H1 (cell line): Measurements from ENCODE around the gene USH1C. TPM values are rescaled to one million over a fixed set of nuclear protein-coding genes. Genes with fewer than 3 reads are reported as not detected.

ENCODE experiments used
- CTCF ChIA-PET: fragments of 300-600 bp; sonication (Branson Sonifier 250); formaldehyde crosslinking; loops from one replicate; lab custom pipeline; 2021; ENCODE audit not compliant: partially characterized antibody; lab: Charles Lee
- POLR2A ChIA-PET: fragments of 300-600 bp; sonication (Branson Sonifier 250); formaldehyde crosslinking; loops from one replicate; lab custom pipeline; 2021; ENCODE audit warnings: inconsistent platforms; ENCODE audit not compliant: partially characterized antibody; lab: Charles Lee
- DNase-seq, 2 experiments: peaks; one replicate each; pipeline versions ENCODE4 v3.0.0 to v3.0.0-alpha.2; 2010 to 2022; ENCODE audit warnings: low spot score in 2 of 2, low read depth in 1 of 2, mixed read lengths in 1 of 2
- FAIRE-seq: peaks from 2 replicates; lab custom pipeline; 2011; peaks lifted over from hg19 to GRCh38; lab: Jason Lieb, UNC
- H2AFZ ChIP-seq: 2 replicates; pipeline ENCODE4 v1.8.1; 2012; ENCODE audit warnings: low read length, inconsistent platforms
- H2AK5ac ChIP-seq: 2 replicates; pipeline ENCODE4 v1.6.1; 2013; ENCODE audit warnings: low read depth, low read length
- H2BK120ac ChIP-seq: replicated peaks from 2 replicates; pipeline ENCODE3; 2013; ENCODE audit warnings: low read depth, low read length, inconsistent platforms
- H2BK12ac ChIP-seq: 2 replicates; pipeline ENCODE4 v1.6.1; 2013; ENCODE audit warnings: low read depth, low read length
- H2BK15ac ChIP-seq: 2 replicates; pipeline ENCODE4 v1.6.1; 2013; ENCODE audit warnings: low read length
- H2BK20ac ChIP-seq: 2 replicates; pipeline ENCODE4 v1.6.1; 2013; ENCODE audit warnings: low read length
- H2BK5ac ChIP-seq: 2 replicates; pipeline ENCODE4 v1.6.1; 2013; ENCODE audit warnings: low read depth, low read length
- H3K14ac ChIP-seq: 2 replicates; pipeline ENCODE4 v1.6.1; 2013; ENCODE audit warnings: inconsistent platforms; ENCODE audit not compliant: insufficient read length
- H3K18ac ChIP-seq: 2 replicates; pipeline ENCODE4 v1.6.1; 2013; ENCODE audit warnings: low read length; ENCODE audit errors: extremely low read depth
- H3K23ac ChIP-seq: 2 replicates; pipeline ENCODE4 v1.6.1; 2013; ENCODE audit warnings: inconsistent platforms; ENCODE audit not compliant: insufficient read length
- H3K23me2 ChIP-seq: 2 replicates; pipeline ENCODE4 v1.6.1; 2013; ENCODE audit warnings: low read depth, low read length
- H3K27ac ChIP-seq: 2 replicates; pipeline ENCODE4 v1.6.1; 2011; ENCODE audit warnings: low read depth, low read length, inconsistent platforms
- H3K27me3 ChIP-seq, 4 experiments: replicated peaks in 1 of 4; 1 replicate in 1 of 4; 2 replicates in 3 of 4; pipeline versions ENCODE4 v1.6.1 to v1.8.1; 2011 to 2013; ENCODE audit warnings: low read length in 3 of 4, mild to moderate bottlenecking in 3 of 4, inconsistent platforms in 2 of 4, mixed read lengths in 2 of 4, moderate library complexity in 1 of 4; ENCODE audit not compliant: control insufficient read depth in 3 of 4, insufficient read depth in 3 of 4; ENCODE audit errors: extremely low read depth in 1 of 4
- H3K36me3 ChIP-seq, 4 experiments: 2 replicates each; pipeline versions ENCODE4 v1.6.1 to v1.8.1; 2011 to 2013; ENCODE audit warnings: mild to moderate bottlenecking in 4 of 4, low read length in 3 of 4, moderate library complexity in 2 of 4, control low read depth in 1 of 4, inconsistent platforms in 1 of 4; ENCODE audit not compliant: insufficient read depth in 4 of 4, control insufficient read depth in 2 of 4
- H3K4ac ChIP-seq: replicated peaks from 2 replicates; pipeline ENCODE3; 2013; ENCODE audit warnings: low read length, low read depth, mixed read lengths, inconsistent platforms; ENCODE audit not compliant: insufficient read length
- H3K4me1 ChIP-seq, 4 experiments: replicated peaks in 1 of 4; 1 replicate in 1 of 4; 2 replicates in 3 of 4; pipeline versions ENCODE4 v1.6.1 to v1.8.1; 2011 to 2013; ENCODE audit warnings: low read length in 3 of 4, inconsistent platforms in 2 of 4, mixed read lengths in 1 of 4; ENCODE audit not compliant: insufficient read depth in 4 of 4, control insufficient read depth in 3 of 4
- H3K4me2 ChIP-seq, 2 experiments: 2 replicates each; pipeline versions ENCODE4 v1.6.1 to v1.8.1; 2011 to 2013; ENCODE audit warnings: low read depth in 2 of 2, low read length in 2 of 2, control low read depth in 1 of 2, inconsistent platforms in 1 of 2, mild to moderate bottlenecking in 1 of 2; ENCODE audit not compliant: insufficient read depth in 1 of 2
- H3K4me3 ChIP-seq, 4 experiments: fragments of 200-600, 300-600 bp in 1 of 4; sonication (generic), shearing (Covaris generic), sonication (Bioruptor Twin) in 1 of 4; 2 replicates each; pipeline versions ENCODE4 v1.5.1 to v1.8.1; 2011 to 2016; ENCODE audit warnings: low read length in 4 of 4, low read depth in 3 of 4, control low read depth in 2 of 4, inconsistent platforms in 2 of 4, mild to moderate bottlenecking in 2 of 4, mixed read lengths in 1 of 4, moderate library complexity in 1 of 4; ENCODE audit not compliant: insufficient read depth in 2 of 4; ENCODE audit errors: extremely low read depth in 1 of 4
- H3K56ac ChIP-seq: replicated peaks from 2 replicates; pipeline ENCODE3; 2013; ENCODE audit warnings: low read depth, mild to moderate bottlenecking, mixed read lengths, low read length, inconsistent platforms; ENCODE audit not compliant: insufficient read length
- H3K79me1 ChIP-seq: 2 replicates; pipeline ENCODE4 v1.6.1; 2013; ENCODE audit warnings: low read depth, low read length, control low read depth
- H3K79me2 ChIP-seq, 2 experiments: 2 replicates each; pipeline versions ENCODE4 v1.6.1 to v1.8.1; 2012 to 2013; ENCODE audit warnings: low read length in 2 of 2, mild to moderate bottlenecking in 2 of 2, inconsistent platforms in 1 of 2; ENCODE audit not compliant: insufficient read depth in 2 of 2, control insufficient read depth in 1 of 2
- H3K9ac ChIP-seq, 4 experiments: replicated peaks in 1 of 4; 1 replicate in 1 of 4; 2 replicates in 3 of 4; pipeline versions ENCODE4 v1.6.1 to v1.8.1; 2011 to 2013; ENCODE audit warnings: low read depth in 3 of 4, low read length in 3 of 4, control low read depth in 2 of 4, mild to moderate bottlenecking in 2 of 4, moderate library complexity in 2 of 4, inconsistent platforms in 1 of 4; ENCODE audit errors: extremely low read depth in 1 of 4
- H3K9me3 ChIP-seq, 2 experiments: 2 replicates each; pipeline versions ENCODE4 v1.6.1 to v1.8.1; 2012 to 2013; ENCODE audit warnings: mild to moderate bottlenecking in 2 of 2, moderate library complexity in 2 of 2, control low read depth in 1 of 2, inconsistent platforms in 1 of 2, low read depth in 1 of 2, low read length in 1 of 2, mixed read lengths in 1 of 2; ENCODE audit not compliant: insufficient read depth in 2 of 2
- H4K20me1 ChIP-seq, 2 experiments: replicated peaks in 1 of 2; 2 replicates each; pipeline versions ENCODE3 to v1.8.1; 2011 to 2013; ENCODE audit warnings: inconsistent platforms in 2 of 2, low read length in 2 of 2, mild to moderate bottlenecking in 1 of 2; ENCODE audit not compliant: insufficient read depth in 2 of 2, control insufficient read depth in 1 of 2
- H4K5ac ChIP-seq: 2 replicates; pipeline ENCODE4 v1.6.1; 2013; ENCODE audit warnings: low read length, low read depth, mixed read lengths, inconsistent platforms; ENCODE audit not compliant: insufficient read length
- H4K8ac ChIP-seq: 2 replicates; pipeline ENCODE4 v1.8.0; 2013; ENCODE audit warnings: mild to moderate bottlenecking, moderate library complexity, low read length, inconsistent platforms; ENCODE audit not compliant: insufficient read depth; ENCODE audit errors: extremely low read depth
- H4K91ac ChIP-seq: replicated peaks from 2 replicates; pipeline ENCODE3; 2013; ENCODE audit warnings: low read length, mixed read lengths, inconsistent platforms; ENCODE audit not compliant: insufficient read length
- CBX5 ChIP-seq: fragments of 300-800, 300-1000 bp; sonication (generic); IDR thresholded peaks from 2 replicates; pipeline ENCODE4 v1.7.1; 2016; ENCODE audit warnings: antibody characterized with exemption, low read length, low read depth
- CHD1 ChIP-seq: IDR thresholded peaks from 2 replicates; pipeline ENCODE4 v1.6.1; 2012; ENCODE audit warnings: low read depth, low read length, improper control_type of control experiment
- E2F6 ChIP-seq: IDR thresholded peaks from 2 replicates; pipeline ENCODE4 v1.6.1; 2012; ENCODE audit warnings: inconsistent platforms
- HDAC2 ChIP-seq, 2 experiments: fragments of 300-600 bp in 1 of 2; sonication (generic) in 1 of 2; IDR thresholded peaks; 2 replicates each; pipeline ENCODE4 v1.6.1; 2011 to 2012; ENCODE audit warnings: low read depth in 2 of 2, low read length in 2 of 2, mild to moderate bottlenecking in 2 of 2, moderate library complexity in 2 of 2, borderline replicate concordance in 1 of 2, inconsistent platforms in 1 of 2
- JUND ChIP-seq: IDR thresholded peaks from 2 replicates; pipeline ENCODE4 v1.6.1; 2011; ENCODE audit warnings: mild to moderate bottlenecking, improper control_type of control experiment, low read length
- RFX5 ChIP-seq: IDR thresholded peaks from 2 replicates; pipeline ENCODE4 v1.6.1; 2011; ENCODE audit warnings: low read depth, low read length, improper control_type of control experiment, borderline replicate concordance
- SP4 ChIP-seq: IDR thresholded peaks from 2 replicates; pipeline ENCODE4 v1.6.1; 2012; ENCODE audit warnings: low read length, inconsistent platforms
- WGBS, 2 experiments: shearing (Covaris generic) in 1 of 2; methylation state at CpG; one replicate each; pipeline versions ENCODE4 v1.1.6 to v1.1.7; 2013 to 2015; ENCODE audit warnings: low lambda C conversion rate in 2 of 2, mixed read lengths in 2 of 2, inconsistent platforms in 1 of 2, low coverage in 1 of 2, missing lambda C conversion rate in 1 of 2; ENCODE audit not compliant: insufficient replicate concordance in 2 of 2, insufficient coverage in 1 of 2, insufficient read length in 1 of 2; ENCODE audit errors: extremely low coverage in 1 of 2, missing lambda C conversion rate in 1 of 2; 5-methylcytosine and 5-hydroxymethylcytosine counted together
- polyA plus RNA-seq, 7 experiments: library from polyadenylated mRNA; depleted of rRNA in 3 of 7; stranded (reverse) in 5 of 7; unstranded in 2 of 7; fragments of >200 nt in 5 of 7; fragments of 200-250 nt in 2 of 7; gene quantifications; 1 replicate in 5 of 7; 2 replicates in 1 of 7; 4 replicates in 1 of 7; pipeline versions ENCODE4 v1.2.1 to v1.2.3, GENCODE V29; 2011 to 2013; ENCODE audit warnings: missing spikeins in 2 of 7, mixed read lengths in 2 of 7
- total RNA-seq: library from RNA; stranded (reverse); fragmentation: NEBNext Ultra II Directional; extraction: Animal tissue kit (Norgen Biotek cat#: 25700); gene quantifications from 2 replicates; pipeline ENCODE4 v1.2.1, GENCODE V29; 2021

The USH1C gene
- total and polyA plus RNA-seq, 2 of the 8 experiments (the other 6 are each of a cell fraction or from before 2014, with no cell fraction given), result 1.3 to 1.6 TPM

- H3K23me2 ChIP-seq, result no peaks in the 10 kb centered on the region; the same call in 1 of the 2 replicates
- no peak overlapping the region for H2AFZ ChIP-seq
- H2BK15ac ChIP-seq, result no peak overlapping the region
- H4K91ac ChIP-seq, result no peak overlapping the region
- H2AK5ac ChIP-seq, result no peak overlapping the region
- H3K9me3 ChIP-seq, result no peaks in the 10 kb centered on the region
- H3K56ac ChIP-seq, result no peak overlapping the region
- no peaks in the 10 kb centered on the region for H3K27me3 ChIP-seq
- no peak overlapping the region for H3K9ac ChIP-seq
- H4K8ac ChIP-seq, result no peak overlapping the region
- no peaks in the 10 kb centered on the region for H4K20me1 ChIP-seq
- H2BK5ac ChIP-seq, result no peak overlapping the region
- H3K4me3 ChIP-seq, result no peak overlapping the region
- H3K4me1 ChIP-seq, result peaks cover 0 to 3% (median 0%) of the 10 kb centered on the region in 4 experiments; a peak in 1 of 7 replicates
- H3K79me1 ChIP-seq, result no peaks in the 10 kb centered on the region
- H2BK20ac ChIP-seq, result no peak overlapping the region
- no peak overlapping the region for H3K23ac ChIP-seq
- no peaks in the 10 kb centered on the region for H3K36me3 ChIP-seq
- no peak overlapping the region for H3K4ac ChIP-seq
- H2BK120ac ChIP-seq, result no peak overlapping the region
- H3K14ac ChIP-seq, result no peak overlapping the region
- no peak overlapping the region for H3K27ac ChIP-seq
- WGBS, 2 experiments, result 82% methylated on average over 7 of the region's 7 CpGs; no CpG with 5 or more reads in 1 of the 2 experiments
- no peak for FAIRE-seq
- H3K18ac ChIP-seq, result no peak overlapping the region
- POLR2A ChIA-PET, result interaction anchor here (0.8 to 1.4 kb wide), 2 partner anchors 10 to 11 kb away, joined by 3 to 4 read pairs; no protein-coding TSS in a partner anchor
- H3K4me2 ChIP-seq, result no peak overlapping the region
- no peak overlapping the region for H2BK12ac ChIP-seq
- no peaks in the 10 kb centered on the region for H3K79me2 ChIP-seq
- no peak for DNase-seq
- CTCF ChIA-PET, result interaction anchor here (0.7 to 9.4 kb wide), 7 partner anchors 8 to 420 kb away, joined by 3 to 98 read pairs (median 5); partner anchors contain the start of gene USH1C
- H4K5ac ChIP-seq, result no peak overlapping the region
- TF ChIP-seq JUND, result no peak
- no peak for TF ChIP-seq HDAC2 (IDR thresholded peaks at IDR 0.05; ENCODE audit: borderline replicate concordance in 1 of 2, low read depth in 2 of 2, low read length in 2 of 2)
- no peak for TF ChIP-seq CBX5
- no peak for TF ChIP-seq CHD1
- TF ChIP-seq RFX5, result no peak
- no peak for TF ChIP-seq E2F6
- no peak for TF ChIP-seq SP4
Measured at GRCh38 chr11:17553249-17553546, 9.0 kb upstream of the USH1C start.
